D721Med (cell line): Measurements from ENCODE around the gene PTGR3.
"Not testable (repeated sequence)": the region's sequence is repeated elsewhere in the genome, so short reads cannot be mapped to it uniquely, and the experiment has no call there.

Experiments
- DNase-seq: peaks from one replicate; pipeline ENCODE4 v3.0.0; 2011; ENCODE audit warnings: low spot score; ENCODE audit not compliant: insufficient read length
- FAIRE-seq: peaks from 2 replicates; lab custom pipeline; 2011; peaks lifted over from hg19 to GRCh38; lab: Jason Lieb, UNC
- TF ChIP-seq, protein P1 (sequence below): IDR thresholded peaks from 2 replicates; pipeline ENCODE4 v1.5.1; 2012; ENCODE audit warnings: mild to moderate bottlenecking, control low read depth; ENCODE audit not compliant: insufficient read depth; ENCODE audit errors: missing control alignments

The PTGR3 gene

DNA sequence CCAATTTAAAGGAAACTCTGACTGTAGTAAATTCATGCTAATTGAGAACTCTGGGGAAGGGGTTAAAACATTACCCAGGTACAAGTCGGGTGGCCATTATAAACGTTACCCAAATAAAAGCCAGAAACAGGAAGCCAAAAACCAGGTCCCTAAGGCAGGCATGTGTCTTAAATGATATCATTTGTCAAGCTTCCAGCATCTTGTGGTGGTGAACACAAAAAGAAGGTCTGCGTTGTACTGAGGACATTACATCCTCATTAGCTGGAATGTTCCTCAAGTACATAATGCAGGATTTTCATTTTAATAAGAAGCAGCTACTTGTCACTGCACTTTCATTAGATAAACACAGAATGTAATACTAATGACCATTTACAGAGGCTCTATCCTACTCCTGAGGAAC, 10.9 kb downstream of the PTGR3 start:
- no peak for DNase-seq
- peak; percentile 96 for FAIRE-seq
- TF ChIP-seq, protein P1, sequence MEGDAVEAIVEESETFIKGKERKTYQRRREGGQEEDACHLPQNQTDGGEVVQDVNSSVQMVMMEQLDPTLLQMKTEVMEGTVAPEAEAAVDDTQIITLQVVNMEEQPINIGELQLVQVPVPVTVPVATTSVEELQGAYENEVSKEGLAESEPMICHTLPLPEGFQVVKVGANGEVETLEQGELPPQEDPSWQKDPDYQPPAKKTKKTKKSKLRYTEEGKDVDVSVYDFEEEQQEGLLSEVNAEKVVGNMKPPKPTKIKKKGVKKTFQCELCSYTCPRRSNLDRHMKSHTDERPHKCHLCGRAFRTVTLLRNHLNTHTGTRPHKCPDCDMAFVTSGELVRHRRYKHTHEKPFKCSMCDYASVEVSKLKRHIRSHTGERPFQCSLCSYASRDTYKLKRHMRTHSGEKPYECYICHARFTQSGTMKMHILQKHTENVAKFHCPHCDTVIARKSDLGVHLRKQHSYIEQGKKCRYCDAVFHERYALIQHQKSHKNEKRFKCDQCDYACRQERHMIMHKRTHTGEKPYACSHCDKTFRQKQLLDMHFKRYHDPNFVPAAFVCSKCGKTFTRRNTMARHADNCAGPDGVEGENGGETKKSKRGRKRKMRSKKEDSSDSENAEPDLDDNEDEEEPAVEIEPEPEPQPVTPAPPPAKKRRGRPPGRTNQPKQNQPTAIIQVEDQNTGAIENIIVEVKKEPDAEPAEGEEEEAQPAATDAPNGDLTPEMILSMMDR, result no peak

- peak; percentile 32 for FAIRE-seq
- TF ChIP-seq, protein P1, result no peak
- DNase-seq, result no peak
Observed at GRCh38 chr18:75192899-75193298, 16.0 kb downstream of the PTGR3 start.

- no peak for FAIRE-seq
- no peak for DNase-seq
- TF ChIP-seq, protein P1, result no peak
Observed at GRCh38 chr18:75189696-75190095, 19.2 kb downstream of the PTGR3 start.

- not testable (repeated sequence) for FAIRE-seq, DNase-seq
Observed at GRCh38 chr18:75187702-75188101, 21.2 kb downstream of the PTGR3 start.

DNA sequence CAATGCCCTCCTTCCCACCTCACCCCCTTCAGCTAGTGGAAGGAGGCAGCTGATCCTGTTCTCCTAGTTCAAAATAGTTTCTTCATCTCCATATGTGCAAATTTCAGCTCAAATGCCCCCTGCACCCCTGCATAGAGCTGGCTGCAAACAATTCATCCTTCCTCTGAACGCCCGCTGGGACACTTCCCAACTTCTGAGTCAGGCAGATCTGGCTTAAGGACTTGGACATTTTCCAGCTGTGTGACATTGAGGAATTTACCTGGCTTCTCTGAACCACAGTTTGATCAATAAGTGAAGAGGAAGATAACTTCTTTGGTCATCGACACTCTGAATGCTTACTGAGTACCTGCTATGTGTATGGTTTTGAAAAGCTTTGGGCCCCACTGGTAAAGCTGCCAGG, 23.5 kb downstream of the PTGR3 start:
- DNase-seq (no peak), FAIRE-seq (no peak)
- TF ChIP-seq, protein P1, result no peak

DNA sequence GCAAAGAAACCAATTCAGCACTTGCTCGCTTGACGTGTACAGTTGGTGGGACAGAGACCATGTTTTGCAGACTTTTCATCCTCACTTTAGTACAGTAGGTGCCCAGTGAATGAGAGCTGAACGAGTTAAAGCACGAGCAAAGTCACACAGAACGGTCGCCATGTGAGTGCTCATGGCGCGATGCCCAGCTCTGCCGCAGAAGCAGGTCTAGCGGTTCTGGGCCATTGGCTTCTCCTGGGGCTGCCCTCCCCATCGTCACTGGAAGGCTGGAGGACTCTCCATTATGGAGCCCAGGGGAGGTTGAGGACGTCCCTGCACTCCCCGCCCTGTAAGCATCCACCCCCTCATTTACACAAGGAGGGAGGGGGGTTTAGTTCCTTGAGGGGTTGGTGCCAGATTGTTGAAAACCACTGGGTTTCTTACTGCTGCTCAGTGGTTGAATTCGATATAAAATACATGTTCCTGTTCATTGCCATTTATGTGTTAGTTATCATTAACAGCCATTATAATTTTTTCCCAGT, 24.9 kb downstream of the PTGR3 start:
- no peak for DNase-seq
- peak; percentile 44 for FAIRE-seq
- TF ChIP-seq, protein P1, result no peak

- DNase-seq (no peak), FAIRE-seq (no peak)
- TF ChIP-seq, protein P1, result no peak
Observed at GRCh38 chr18:75183524-75183923, 25.4 kb downstream of the PTGR3 start.
